ENCODE measurements around the gene OR4S2. TPM values are rescaled to one million over a fixed set of nuclear protein-coding genes. Genes with fewer than 3 reads are reported as not detected.

The OR4S2 gene, protein sequence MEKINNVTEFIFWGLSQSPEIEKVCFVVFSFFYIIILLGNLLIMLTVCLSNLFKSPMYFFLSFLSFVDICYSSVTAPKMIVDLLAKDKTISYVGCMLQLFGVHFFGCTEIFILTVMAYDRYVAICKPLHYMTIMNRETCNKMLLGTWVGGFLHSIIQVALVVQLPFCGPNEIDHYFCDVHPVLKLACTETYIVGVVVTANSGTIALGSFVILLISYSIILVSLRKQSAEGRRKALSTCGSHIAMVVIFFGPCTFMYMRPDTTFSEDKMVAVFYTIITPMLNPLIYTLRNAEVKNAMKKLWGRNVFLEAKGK
- total RNA-seq: not detected in 2 replicates

- DNase-seq (ENCODE audit: low read depth, low spot score): no peak
Observed at GRCh38 chr11:55648027-55648426, at the start of gene OR4S2. OR4S2 (plus strand) TSS chr11:55648327; CDS start chr11:55650904, 2,577 bp downstream.

DNA sequence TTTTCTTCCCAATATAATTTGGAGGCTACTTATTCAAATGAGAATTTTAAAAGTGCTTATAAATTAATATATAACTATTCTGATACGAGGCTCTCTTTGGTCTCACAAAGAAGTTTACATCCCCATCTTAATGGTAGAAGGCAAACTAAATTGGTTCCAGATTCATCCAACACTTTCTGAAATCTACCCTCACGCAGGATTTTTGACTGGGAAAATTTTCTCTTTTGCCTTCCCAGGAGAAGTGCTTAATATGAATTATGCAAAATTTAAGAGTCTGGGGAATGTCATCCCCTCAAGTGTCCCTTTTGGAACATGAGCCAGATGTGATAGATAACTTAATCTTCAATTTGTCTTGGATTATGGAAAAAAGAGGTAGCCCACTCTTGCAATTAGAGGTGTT lies 40.6 kb upstream of the OR4S2 start, which contains the start of gene OR4C11:
Gene OR4C11 (minus strand): TSS at position 101 of the 400 bp plus-strand sequence. CDS start 3,272 bp downstream, outside the sequence.
- DNase-seq (ENCODE audit: low read depth, low spot score): no peak

- DNase-seq (ENCODE audit: low read depth, low spot score): no peak
Observed at GRCh38 chr11:55624531-55624930, 23.6 kb upstream of the OR4S2 start.

DNA sequence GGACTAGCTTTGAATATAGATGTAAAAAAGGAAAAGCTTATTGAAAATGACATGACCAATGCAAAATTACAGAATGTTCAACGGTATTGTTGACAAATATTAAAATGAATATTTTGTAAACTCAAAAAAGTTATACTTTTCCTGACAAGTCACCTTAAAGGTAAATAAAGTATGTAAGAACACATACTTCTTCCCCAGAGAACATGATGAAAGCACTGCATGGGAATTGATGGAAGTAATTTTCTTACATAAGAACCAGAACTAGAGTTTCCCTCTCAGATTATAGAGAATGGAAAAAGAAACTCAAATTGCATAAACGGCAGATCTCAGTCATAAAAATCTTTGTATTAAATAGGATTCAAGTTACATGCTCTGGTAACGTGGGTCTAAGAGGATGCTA lies 13.3 kb upstream of the OR4S2 start, which contains the start of gene OR4P4:
Gene OR4P4 (plus strand): TSS at position 301 of the 400 bp plus-strand sequence.
- no peak for DNase-seq (ENCODE audit: low read depth, low spot score)

DNA sequence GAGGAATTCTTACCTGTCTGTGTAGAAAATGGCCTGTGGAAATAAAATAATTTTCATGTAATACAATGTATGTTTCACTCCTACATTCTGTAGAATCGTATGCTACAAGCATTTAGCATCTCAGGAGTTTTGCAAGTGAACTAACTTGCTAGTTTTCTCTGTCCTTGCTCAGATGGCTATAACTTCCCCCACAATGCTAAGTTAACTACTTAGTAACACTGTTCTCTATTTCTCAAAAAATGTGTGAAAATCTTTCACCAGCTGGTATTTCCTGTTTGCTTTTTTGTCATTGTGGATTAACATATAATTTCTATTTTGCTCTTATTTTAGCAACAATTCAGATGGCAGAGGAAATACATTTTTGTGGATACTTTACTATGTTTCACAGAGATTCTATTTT lies 4.4 kb downstream of the OR4S2 start:
- DNase-seq (ENCODE audit: low read depth, low spot score): no peak

GRCh38 chr11:55655096-55655495 lies 7.0 kb downstream of the OR4S2 start:
- DNase-seq (ENCODE audit: low read depth, low spot score): no peak

DNA sequence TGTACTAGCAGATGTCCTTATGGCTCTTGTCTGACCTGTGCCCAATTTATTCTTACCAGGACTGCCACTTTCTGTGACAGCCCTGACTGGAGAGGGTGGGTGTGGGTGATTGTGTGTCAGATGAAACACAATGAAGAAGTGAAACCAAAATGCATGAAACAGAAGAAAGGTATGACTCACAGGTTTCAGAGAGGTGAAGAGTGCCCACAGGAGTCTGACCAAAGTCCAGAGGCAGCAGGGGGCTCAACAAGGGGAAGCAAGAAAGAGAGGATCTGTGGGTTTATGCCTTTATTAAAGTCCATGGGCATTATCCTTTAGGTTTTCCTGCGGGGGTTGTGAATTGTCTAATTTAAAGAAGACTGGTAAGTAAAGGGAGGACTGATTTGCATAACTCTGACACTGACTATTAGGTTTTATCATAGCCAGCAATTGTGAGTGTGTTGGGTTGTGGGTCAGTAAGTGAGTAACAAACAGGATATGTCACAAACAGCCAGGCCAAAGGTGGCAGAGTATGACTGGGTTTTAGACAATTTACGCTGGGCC lies 10.0 kb downstream of the OR4S2 start:
- no peak for DNase-seq (ENCODE audit: low read depth, low spot score)

DNA sequence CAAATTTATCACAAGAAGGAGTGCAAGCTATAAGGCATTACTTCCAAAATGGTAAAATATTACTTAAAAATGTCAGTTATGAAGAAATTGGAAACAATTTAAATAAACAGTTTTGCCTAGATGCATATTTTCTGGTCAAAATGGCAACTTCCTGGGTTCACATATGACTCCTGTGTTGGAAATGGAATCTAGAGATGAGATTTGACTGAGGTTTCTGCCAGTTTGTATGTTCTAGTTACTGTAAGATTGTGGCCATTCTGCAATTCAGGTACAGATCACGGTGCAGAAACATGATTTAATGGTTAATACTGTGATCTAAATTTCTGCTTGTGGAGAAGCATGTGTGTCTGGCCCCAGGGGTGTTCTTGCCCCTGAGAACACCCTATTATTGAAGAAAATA lies 10.5 kb downstream of the OR4S2 start:
- DNase-seq (ENCODE audit: low read depth, low spot score): no peak

DNA sequence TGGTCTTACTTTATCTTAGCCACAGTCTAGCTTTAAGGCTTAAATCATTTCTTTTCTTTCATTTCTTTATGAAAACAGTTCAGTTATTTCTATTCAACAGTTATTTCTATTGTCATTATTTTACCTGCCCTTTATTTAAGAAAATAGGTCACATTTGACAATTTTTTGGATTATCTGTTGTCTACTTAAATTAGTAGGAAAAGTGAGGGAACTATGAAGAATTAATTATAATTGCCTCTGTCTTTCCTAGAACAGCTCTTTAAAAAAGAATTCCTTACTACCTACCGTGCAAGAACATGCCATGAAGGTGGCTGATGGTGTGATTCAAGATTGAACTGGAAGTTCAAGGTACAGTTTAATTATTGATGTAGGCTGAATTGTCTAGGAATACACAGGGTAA lies 13.8 kb downstream of the OR4S2 start, which contains the start of gene OR4C6:
Gene OR4C6 (plus strand): TSS at position 301 of the 400 bp plus-strand sequence. CDS start 2,966 bp downstream, outside the sequence.
- DNase-seq (ENCODE audit: low read depth, low spot score): no peak

DNA sequence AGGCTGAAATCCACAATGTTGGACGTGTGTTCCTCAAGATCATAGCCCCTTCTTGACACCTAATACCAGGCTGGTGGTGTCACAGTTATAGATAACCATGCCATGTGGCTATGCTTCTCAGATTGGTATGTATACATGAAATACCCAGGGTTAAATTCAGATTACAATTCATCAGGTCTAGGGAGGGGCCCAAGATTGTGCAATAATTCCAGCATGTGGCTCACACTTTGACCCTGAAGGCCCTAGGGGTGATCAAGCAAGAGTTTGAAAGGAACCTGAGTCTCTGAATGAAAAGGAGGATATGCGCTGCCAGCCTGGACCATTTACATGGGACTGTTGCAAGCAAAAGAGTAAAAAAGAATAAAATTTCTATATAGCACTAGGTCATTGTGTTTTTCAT lies 21.2 kb downstream of the OR4S2 start:
- no peak for DNase-seq (ENCODE audit: low read depth, low spot score)

DNA sequence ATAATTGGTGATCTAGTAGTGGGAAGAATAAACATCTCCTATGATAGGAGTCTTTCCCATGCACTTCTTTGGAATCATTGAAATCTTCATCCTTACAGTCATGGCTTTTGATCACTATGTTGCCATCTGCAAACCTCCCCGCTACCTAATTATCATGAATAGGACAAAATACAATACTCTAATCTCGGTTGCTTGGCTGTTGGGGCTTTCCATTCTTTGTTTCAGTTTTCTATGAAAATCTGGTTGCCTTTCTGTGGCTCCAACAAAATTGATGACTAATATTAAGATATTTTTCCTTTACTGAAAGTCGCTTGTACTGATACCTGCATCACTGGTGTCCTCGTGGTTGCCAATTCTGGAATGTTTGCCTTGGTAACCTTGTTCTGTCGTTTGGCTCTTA lies 25.7 kb downstream of the OR4S2 start:
- no peak for DNase-seq (ENCODE audit: low read depth, low spot score)

GRCh38 chr11:55697817-55698216 lies 49.7 kb downstream of the OR4S2 start:
- DNase-seq (ENCODE audit: low read depth, low spot score): no peak

DNA sequence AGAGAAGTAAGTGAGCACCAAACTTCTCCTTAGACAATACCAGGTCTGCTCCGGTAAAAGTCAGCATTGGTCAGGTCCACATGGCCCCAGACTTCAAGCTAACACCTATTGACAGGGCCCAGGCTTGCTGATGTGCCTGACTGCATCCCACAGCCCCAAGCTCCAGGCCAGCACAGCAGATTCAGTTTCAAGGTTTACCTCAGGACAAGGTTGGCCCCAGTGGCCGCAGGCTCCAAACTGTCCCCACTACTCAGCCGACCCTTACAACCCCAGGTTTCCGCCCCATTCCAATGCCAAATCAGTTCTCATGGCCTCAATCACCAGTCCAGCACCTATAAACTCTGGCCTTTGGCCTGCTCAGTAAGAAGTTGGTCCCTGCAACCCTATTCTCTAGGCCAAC lies 53.3 kb downstream of the OR4S2 start:
- DNase-seq (ENCODE audit: low read depth, low spot score): no peak

Other genes with a start within 250 kb of the OR4S2 start
- gene OR4C15, start 93.9 kb upstream of the OR4S2 start, total RNA-seq: not detected in 2 replicates
- not detected in 2 replicates for gene OR4C16, start 76.2 kb upstream of the OR4S2 start, total RNA-seq
- gene OR4C11, start 40.7 kb upstream of the OR4S2 start, total RNA-seq: not detected in 2 replicates
- not detected in 2 replicates for gene OR4P4, start 13.2 kb upstream of the OR4S2 start, total RNA-seq
- not detected in 2 replicates for gene OR4C6, start 13.9 kb downstream of the OR4S2 start, total RNA-seq
- not detected in 2 replicates for gene OR5D13, start 125.1 kb downstream of the OR4S2 start, total RNA-seq
- gene OR5D14, start 147.2 kb downstream of the OR4S2 start, total RNA-seq: not detected in 2 replicates
- not detected in 2 replicates for gene OR5L1, start 163.0 kb downstream of the OR4S2 start, total RNA-seq
- gene OR5D18, start 171.3 kb downstream of the OR4S2 start, total RNA-seq: not detected in 2 replicates
- gene OR5L2, start 178.9 kb downstream of the OR4S2 start, total RNA-seq: not detected in 2 replicates
- gene OR5D16, start 190.4 kb downstream of the OR4S2 start, total RNA-seq: not detected in 2 replicates
- not detected in 2 replicates for gene TRIM51, start 235.0 kb downstream of the OR4S2 start, total RNA-seq

Measured in pulmonary artery endothelial cell (primary cell).